GM12892 (cell line): ENCODE measurements around the gene FHL2.

Experiments
- POLR2A ChIP-seq: IDR thresholded peaks from 2 replicates; pipeline ENCODE4 v1.6.1; 2011; ENCODE audit warnings: low read depth, low read length, control low read depth
- POLR2AphosphoS5 ChIP-seq: IDR thresholded peaks from 2 replicates; pipeline ENCODE4 v1.6.1; 2011; ENCODE audit warnings: low read depth, low read length, control low read depth
- TAF1 ChIP-seq: IDR thresholded peaks from 2 replicates; pipeline ENCODE4 v1.6.1; 2011; ENCODE audit warnings: low read depth, mild to moderate bottlenecking, control low read depth, low read length, borderline replicate concordance

DNA sequence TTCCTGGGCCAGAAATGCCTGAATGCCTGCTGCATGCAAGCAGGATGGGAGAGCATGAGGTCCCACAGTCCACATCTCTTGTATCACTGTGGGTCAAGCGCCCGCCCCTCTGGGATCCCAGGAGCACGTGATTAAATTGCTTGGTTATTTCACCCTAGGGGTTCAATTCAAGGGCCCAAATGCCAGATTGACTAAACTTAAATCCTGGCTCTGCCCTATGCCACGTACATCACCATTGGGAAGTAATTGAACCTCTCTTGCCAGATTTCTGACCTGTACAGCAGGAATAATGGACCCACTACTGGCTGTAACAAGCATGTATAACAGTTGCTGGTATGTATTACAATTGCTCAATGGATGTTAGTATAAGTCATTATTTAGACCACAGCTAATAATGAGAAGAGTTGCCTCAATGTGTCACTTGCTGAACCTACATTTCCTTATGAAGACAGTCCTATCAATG lies 19.9 kb downstream of the FHL2 start:
- TF ChIP-seq TAF1 (no peak), POLR2A (no peak), POLR2AphosphoS5 (no peak)
